ENCODE measurements around the gene AGMO. TPM values are rescaled to one million over a fixed set of nuclear protein-coding genes. Genes with fewer than 3 reads are reported as not detected.

AGMO gene
- total and polyA plus RNA-seq, 2 experiments from 2014 or later = 6.5 to 7.3 TPM

GRCh38 chr7:15476531-15476918, 85.3 kb downstream of the AGMO start:
- DNase-seq (ENCODE audit: low spot score) = no peak
- Histone ChIP-seq H3K9me2 (replicated peaks; ENCODE audit: insufficient read depth) (no peaks in the 10 kb centered on the region), H3K4me1 (ENCODE audit: insufficient read depth) (no peaks in the 10 kb centered on the region), H2AFZ (no peak overlapping the region), H3K79me2 (no peaks in the 10 kb centered on the region), H3K27me3 (no peaks in the 10 kb centered on the region), H4K20me1 (ENCODE audit: insufficient read depth, poor library complexity, severe bottlenecking) (no peaks in the 10 kb centered on the region), H3K4me2 (no peak overlapping the region), H3K4me3 (no peak overlapping the region), H3K9me3 (ENCODE audit: low read depth) (no peaks in the 10 kb centered on the region), H3K27ac (no peak overlapping the region), H3K36me3 (replicated peaks; ENCODE audit: insufficient read depth, low read depth) (no peaks in the 10 kb centered on the region)
- TF ChIP-seq EZH2phosphoT487 (IDR thresholded peaks at IDR 0.05; ENCODE audit: low read depth, severe bottlenecking, unreplicated experiment) (no peak), EZH2 (IDR thresholded peaks at IDR 0.05; ENCODE audit: borderline replicate concordance) (no peak), CTCF (IDR thresholded peaks at IDR 0.05; ENCODE audit: poor library complexity) (no peak)
- WGBS (ENCODE audit: low lambda C conversion rate, missing lambda C conversion rate) = 88% methylated on average over 3 of the region's 3 CpGs

- TF ChIP-seq CTCF (IDR thresholded peaks at IDR 0.05; ENCODE audit: poor library complexity) (no peak), EZH2phosphoT487 (IDR thresholded peaks at IDR 0.05; ENCODE audit: low read depth, severe bottlenecking, unreplicated experiment) (no peak), EZH2 (IDR thresholded peaks at IDR 0.05; ENCODE audit: borderline replicate concordance) (no peak)
- Histone ChIP-seq H2AFZ (no peak overlapping the region), H3K36me3 (replicated peaks; ENCODE audit: insufficient read depth, low read depth) (no peaks in the 10 kb centered on the region), H3K4me2 (no peak overlapping the region), H4K20me1 (ENCODE audit: insufficient read depth, poor library complexity, severe bottlenecking) (no peaks in the 10 kb centered on the region), H3K4me3 (no peak overlapping the region), H3K27me3 (no peaks in the 10 kb centered on the region), H3K4me1 (ENCODE audit: insufficient read depth) (no peaks in the 10 kb centered on the region), H3K27ac (no peak overlapping the region), H3K9me3 (ENCODE audit: low read depth) (no peaks in the 10 kb centered on the region), H3K9me2 (replicated peaks; ENCODE audit: insufficient read depth) (no peaks in the 10 kb centered on the region), H3K79me2 (no peaks in the 10 kb centered on the region)
- WGBS (ENCODE audit: low lambda C conversion rate, missing lambda C conversion rate) = 74% methylated on average over 7 of the region's 7 CpGs
- DNase-seq (ENCODE audit: low spot score) = no peak
These were observed 85.8 kb downstream of the AGMO start for GRCh38 chr7:15475808-15476530.

- Histone ChIP-seq H2AFZ (no peak overlapping the region), H3K36me3 (replicated peaks; ENCODE audit: insufficient read depth, low read depth) (no peaks in the 10 kb centered on the region), H4K20me1 (ENCODE audit: insufficient read depth, poor library complexity, severe bottlenecking) (no peaks in the 10 kb centered on the region), H3K27ac (no peak overlapping the region), H3K27me3 (no peaks in the 10 kb centered on the region), H3K79me2 (no peaks in the 10 kb centered on the region), H3K9me3 (ENCODE audit: low read depth) (no peaks in the 10 kb centered on the region), H3K9me2 (replicated peaks; ENCODE audit: insufficient read depth) (no peaks in the 10 kb centered on the region), H3K4me3 (no peak overlapping the region), H3K4me1 (ENCODE audit: insufficient read depth) (no peaks in the 10 kb centered on the region), H3K4me2 (no peak overlapping the region)
- TF ChIP-seq EZH2 (IDR thresholded peaks at IDR 0.05; ENCODE audit: borderline replicate concordance) (no peak), EZH2phosphoT487 (IDR thresholded peaks at IDR 0.05; ENCODE audit: low read depth, severe bottlenecking, unreplicated experiment) (no peak)
- DNase-seq (ENCODE audit: low spot score) = no peak
These were observed 90.2 kb downstream of the AGMO start for GRCh38 chr7:15471669-15471950.

GRCh38 chr7:15470825-15471668, 90.8 kb downstream of the AGMO start:
- Histone ChIP-seq H3K27me3 (no peaks in the 10 kb centered on the region), H3K36me3 (replicated peaks; ENCODE audit: insufficient read depth, low read depth) (no peaks in the 10 kb centered on the region), H4K20me1 (ENCODE audit: insufficient read depth, poor library complexity, severe bottlenecking) (no peaks in the 10 kb centered on the region), H3K4me1 (ENCODE audit: insufficient read depth) (no peaks in the 10 kb centered on the region), H3K79me2 (no peaks in the 10 kb centered on the region), H2AFZ (no peak overlapping the region), H3K27ac (no peak overlapping the region), H3K4me3 (no peak overlapping the region), H3K4me2 (no peak overlapping the region), H3K9me2 (replicated peaks; ENCODE audit: insufficient read depth) (no peaks in the 10 kb centered on the region), H3K9me3 (ENCODE audit: low read depth) (no peaks in the 10 kb centered on the region)
- no peak for TF ChIP-seq EZH2 (IDR thresholded peaks at IDR 0.05; ENCODE audit: borderline replicate concordance)
- TF ChIP-seq CTCF (IDR thresholded peaks at IDR 0.05; ENCODE audit: poor library complexity) = no peak
- no peak for TF ChIP-seq EZH2phosphoT487 (IDR thresholded peaks at IDR 0.05; ENCODE audit: low read depth, severe bottlenecking, unreplicated experiment)
- no peak for DNase-seq (ENCODE audit: low spot score)
- 76% methylated on average over 1 of the region's 1 CpG for WGBS (ENCODE audit: low lambda C conversion rate, missing lambda C conversion rate)

Measured in hepatocyte (in vitro differentiated cells).